ENCODE data around the gene TGFA. TPM values are rescaled to one million over a fixed set of nuclear protein-coding genes. Genes with fewer than 3 reads are reported as not detected.

TGFA gene
- total and polyA plus RNA-seq, 4 donors = 1.1 to 2.9 (median 1.7) TPM

- TF ChIP-seq ZBTB33 (IDR thresholded peaks at IDR 0.05) = no peak
- TF ChIP-seq GABPA (IDR thresholded peaks at IDR 0.05 in 1 of 2, conservative IDR thresholded peaks at IDR 0.05 in 1 of 2) = no peak
These were observed 41.5 kb downstream of the TGFA start (continued) for GRCh38 chr2:70511971-70512729.

- Histone ChIP-seq H3K36me3 (ENCODE audit: control insufficient read depth in 4 of 4, insufficient read depth in 3 of 4, low read depth in 1 of 4, low read length in 3 of 4) (no peaks in the 10 kb centered on the region), H3K4me1 (ENCODE audit: control insufficient read depth in 4 of 4, insufficient read depth in 4 of 4, low read length in 3 of 4) (peaks cover 2 to 10% (median 6%) of the 10 kb centered on the region in 4 donors), H3K27me3 (ENCODE audit: control insufficient read depth in 4 of 4, insufficient read depth in 4 of 4, low read length in 3 of 4) (no peaks in the 10 kb centered on the region), H3K4me3 (ENCODE audit: low read depth in 1 of 3, low read length in 3 of 3) (no peak overlapping the region), H3K9ac (ENCODE audit: low read depth in 1 of 2, low read length in 2 of 2) (no peak overlapping the region), H3K9me3 (ENCODE audit: control insufficient read depth in 4 of 4, low read length in 3 of 4) (no peaks in the 10 kb centered on the region), H3K27ac (ENCODE audit: low read depth in 1 of 2, low read length in 2 of 2) (no peak overlapping the region)
- 92% methylated on average over 1 of the region's 1 CpG for WGBS
- DNase-seq (ENCODE audit: low spot score) = no peak
- no peak for TF ChIP-seq HNF4G (IDR thresholded peaks at IDR 0.05)
- no peak for TF ChIP-seq GABPA (IDR thresholded peaks at IDR 0.05 in 1 of 2, conservative IDR thresholded peaks at IDR 0.05 in 1 of 2)
- no peak for TF ChIP-seq HNF4A (conservative IDR thresholded peaks at IDR 0.05)
These were observed 43.3 kb downstream of the TGFA start for GRCh38 chr2:70510313-70510712.

- Histone ChIP-seq H3K36me3 (ENCODE audit: control insufficient read depth in 4 of 4, insufficient read depth in 3 of 4, low read depth in 1 of 4, low read length in 3 of 4) (no peaks in the 10 kb centered on the region), H3K27ac (ENCODE audit: low read depth in 1 of 2, low read length in 2 of 2) (no peak overlapping the region), H3K4me1 (ENCODE audit: control insufficient read depth in 4 of 4, insufficient read depth in 4 of 4, low read length in 3 of 4) (peaks cover 0 to 3% (median 3%) of the 10 kb centered on the region in 4 donors), H3K4me3 (ENCODE audit: low read depth in 1 of 3, low read length in 3 of 3) (no peak overlapping the region), H3K9me3 (ENCODE audit: control insufficient read depth in 4 of 4, low read length in 3 of 4) (no peaks in the 10 kb centered on the region), H3K27me3 (ENCODE audit: control insufficient read depth in 4 of 4, insufficient read depth in 4 of 4, low read length in 3 of 4) (no peaks in the 10 kb centered on the region), H3K9ac (ENCODE audit: low read depth in 1 of 2, low read length in 2 of 2) (no peak overlapping the region)
- TF ChIP-seq REST (IDR thresholded peaks at IDR 0.05) (no peak), HNF4G (IDR thresholded peaks at IDR 0.05) (no peak), HNF4A (conservative IDR thresholded peaks at IDR 0.05) (no peak)
- WGBS = 85% methylated on average over 3 of the region's 3 CpGs
- DNase-seq (ENCODE audit: low spot score) = no peak
These were observed 44.1 kb downstream of the TGFA start for GRCh38 chr2:70509565-70509964.

- Histone ChIP-seq H3K9me3 (ENCODE audit: control insufficient read depth in 4 of 4, low read length in 3 of 4) (no peaks in the 10 kb centered on the region), H3K27ac (ENCODE audit: low read depth in 1 of 2, low read length in 2 of 2) (no peak overlapping the region), H3K27me3 (ENCODE audit: control insufficient read depth in 4 of 4, insufficient read depth in 4 of 4, low read length in 3 of 4) (no peaks in the 10 kb centered on the region), H3K9ac (ENCODE audit: low read depth in 1 of 2, low read length in 2 of 2) (no peak overlapping the region), H3K4me3 (ENCODE audit: low read depth in 1 of 3, low read length in 3 of 3) (no peak overlapping the region), H3K4me1 (ENCODE audit: control insufficient read depth in 4 of 4, insufficient read depth in 4 of 4, low read length in 3 of 4) (no peaks in the 10 kb centered on the region), H3K36me3 (ENCODE audit: control insufficient read depth in 4 of 4, insufficient read depth in 3 of 4, low read depth in 1 of 4, low read length in 3 of 4) (no peaks in the 10 kb centered on the region)
- DNase-seq (ENCODE audit: low spot score) = no peak
- no peak for TF ChIP-seq MAX (IDR thresholded peaks at IDR 0.05)
- TF ChIP-seq ATF3 (IDR thresholded peaks at IDR 0.05) = no peak
- TF ChIP-seq SP1 (IDR thresholded peaks at IDR 0.05) = no peak
- no peak for TF ChIP-seq FOXA1 (IDR thresholded peaks at IDR 0.05)
- TF ChIP-seq FOXA2 (IDR thresholded peaks at IDR 0.05) = no peak
- TF ChIP-seq HNF4A (conservative IDR thresholded peaks at IDR 0.05) = no peak
- no peak for TF ChIP-seq GABPA (IDR thresholded peaks at IDR 0.05 in 1 of 2, conservative IDR thresholded peaks at IDR 0.05 in 1 of 2)
- no peak for TF ChIP-seq RXRA (IDR thresholded peaks at IDR 0.05)
- TF ChIP-seq NR2F2 (IDR thresholded peaks at IDR 0.05) = no peak
- no peak for TF ChIP-seq YY1 (IDR thresholded peaks at IDR 0.05)
- TF ChIP-seq RAD21 (IDR thresholded peaks at IDR 0.05) = no peak
- TF ChIP-seq CTCF (IDR thresholded peaks at IDR 0.05; ENCODE audit: low read depth, low read length, missing input control) = no peak
- 83% methylated on average over 7 of the region's 7 CpGs for WGBS
These were observed 44.7 kb downstream of the TGFA start for GRCh38 chr2:70508711-70509462.

Measured in liver (tissue), 9 donors.